SK-N-MC (cell line): Measurements from ENCODE around the gene ITGAE.

Source experiments
- EZH2 ChIP-seq: fragments of 200-600 bp; sonication (generic); IDR thresholded peaks from one replicate; pipeline ENCODE4 v1.6.1; 2017; ENCODE audit warnings: antibody characterized with exemption
- POLR2AphosphoS5 ChIP-seq: IDR thresholded peaks from 2 replicates; pipeline ENCODE4 v1.6.1; 2012; ENCODE audit warnings: mild to moderate bottlenecking, low read depth, low read length, borderline replicate concordance

DNA sequence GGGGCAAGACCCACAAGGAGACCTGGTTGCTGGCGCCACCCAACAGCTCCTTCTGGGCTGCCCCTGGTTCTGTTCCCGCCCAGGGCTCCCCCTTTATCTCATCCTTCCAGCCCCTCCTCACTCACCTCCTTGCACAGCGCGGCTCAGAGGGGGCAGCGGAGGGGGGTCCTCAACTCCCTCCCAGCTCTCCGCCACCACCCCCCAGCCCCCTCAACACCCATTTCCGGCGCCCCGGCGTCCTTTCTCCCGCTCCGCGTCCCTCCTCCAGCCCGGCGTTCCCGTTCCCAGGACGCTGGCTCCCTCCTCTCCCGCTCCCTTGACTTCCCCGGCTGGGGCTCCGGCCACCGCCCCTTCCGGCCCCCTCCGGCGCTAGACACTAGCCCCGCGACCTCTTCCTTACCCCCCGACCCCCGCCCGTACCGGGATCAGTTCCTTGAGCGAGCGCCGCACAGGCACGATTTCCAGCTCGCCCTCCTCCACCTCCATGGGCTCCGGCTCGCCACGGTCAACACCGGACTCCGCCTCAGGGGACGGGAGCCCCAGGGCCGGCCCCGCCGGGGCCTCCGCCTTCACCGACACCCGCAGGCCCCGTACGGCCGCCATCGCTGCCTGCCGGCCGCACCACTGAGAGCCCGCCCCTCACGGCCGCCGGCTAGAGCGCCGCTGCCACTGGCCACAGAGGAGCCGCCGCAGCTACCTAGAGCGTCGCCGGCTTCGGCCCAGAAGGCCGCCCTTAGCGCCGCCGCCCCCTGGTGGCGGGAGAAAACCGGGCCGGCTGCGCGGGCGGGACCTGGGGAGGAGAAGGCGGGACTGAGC is 44.8 kb upstream of the ITGAE start, which contains the start of gene NCBP3:
- TF ChIP-seq EZH2: no peak
- TF ChIP-seq POLR2AphosphoS5: peak; percentile 74; the same call in 1 of the 2 replicates
